Heart left ventricle (tissue), 16 donors: ENCODE results near the gene RAB11B. TPM values are rescaled to one million over a fixed set of nuclear protein-coding genes. Genes with fewer than 3 reads are reported as not detected.

Experiments used
- ATAC-seq, 4 donors: fragments of 200-7000 bp; cut with Tn5 transposase; one replicate each; pipeline ENCODE4 v1.9.1; 2020 to 2022; ENCODE audit warnings: moderate library complexity in 4 of 4, mild to moderate bottlenecking in 3 of 4, moderate number of reproducible peaks in 1 of 4
- DNase-seq, 5 donors: peaks; one replicate each; pipeline ENCODE4 v3.0.0-alpha.2; 2020
- H3K27ac ChIP-seq, 12 donors: fragments of 200-600 bp; sonication (generic) in 4 of 12; one replicate each; pipeline versions ENCODE4 v1.5.0 to v1.8.0; 2016 to 2022; ENCODE audit warnings: mild to moderate bottlenecking in 2 of 12
- H3K27me3 ChIP-seq, 9 donors: fragments of 200-600 bp; sonication (generic) in 2 of 9; one replicate each; pipeline versions ENCODE4 v1.5.1 to v1.8.0; 2016 to 2022; ENCODE audit warnings: mild to moderate bottlenecking in 3 of 9
- H3K36me3 ChIP-seq, 9 donors: fragments of 200-600 bp; sonication (generic) in 2 of 9; one replicate each; pipeline versions ENCODE4 v1.5.0 to v1.8.0; 2018 to 2022; ENCODE audit warnings: mild to moderate bottlenecking in 2 of 9
- H3K4me1 ChIP-seq, 12 donors: fragments of 200-600 bp; sonication (generic) in 4 of 12; one replicate each; pipeline versions ENCODE4 v1.5.0 to v1.8.0; 2016 to 2022; ENCODE audit warnings: mild to moderate bottlenecking in 3 of 12
- H3K4me3 ChIP-seq, 12 donors: fragments of 200-600 bp; sonication (generic) in 4 of 12; one replicate each; pipeline versions ENCODE4 v1.5.0 to v1.8.0; 2017 to 2022; ENCODE audit warnings: mild to moderate bottlenecking in 9 of 12, moderate library complexity in 4 of 12
- H3K9me3 ChIP-seq, 12 donors: fragments of 200-600 bp; sonication (generic) in 4 of 12; one replicate each; pipeline versions ENCODE4 v1.5.0 to v1.8.0; 2016 to 2022; ENCODE audit warnings: mild to moderate bottlenecking in 1 of 12
- CTCF ChIP-seq, 12 donors: fragments of 200-600 bp; sonication (generic) in 4 of 12; IDR thresholded peaks; one replicate each; pipeline versions ENCODE4 v1.5.0 to v1.8.0; 2018 to 2022; ENCODE audit warnings: antibody characterized with exemption in 12 of 12, mild to moderate bottlenecking in 5 of 12
- POLR2A ChIP-seq, 2 donors: fragments of 450-650 bp; IDR thresholded peaks; one replicate each; pipeline ENCODE4 v1.6.1; 2017; ENCODE audit warnings: antibody characterized with exemption in 2 of 2, mild to moderate bottlenecking in 2 of 2, moderate library complexity in 2 of 2
- WGBS, 4 donors: extraction: QIAGEN DNeasy Blood & Tissue Kit in 2 of 4; methylation state at CpG; one replicate each; pipeline versions ENCODE4 v1.1.5 to v1.1.7; 2013 to 2018; 5-methylcytosine and 5-hydroxymethylcytosine counted together
- intact Hi-C, 10 donors: fragments of 100-400 bp; cut with DNase I; formaldehyde crosslinking; loops; one replicate each; pipeline versions ENCODE4 v1.11.1 to v1.14.2; 2022
- polyA plus RNA-seq, 2 donors: library from polyadenylated mRNA; stranded (reverse); fragments of 200-250 nt; gene quantifications; one replicate each; pipeline ENCODE4 v1.2.3, GENCODE V29; 2013
- total RNA-seq, 9 donors: library from RNA; depleted of rRNA in 2 of 9; stranded (reverse); fragments of >200 nt in 2 of 9; fragmentation: NEBNext Ultra II Directional in 3 of 9; extraction: Animal tissue kit (Norgen Biotek cat#: 25700) in 3 of 9; gene quantifications; one replicate each; pipeline versions ENCODE4 v1.1.0 to v1.2.4, GENCODE V29; 2016 to 2023
- donor health status: ischemic (EF 13 %, LVEDD 7.1; RV severe dilation, severe dysfunction).
- donor health status: healthy with polysubstance abuse.
- donor health status: DM: no; HTN: yes; CAD: no.
- donor health status: DM: no; HTN: no; CAD: no.
- donor health status: ischemic (EF 25% LVEDD 6.9; RV normal size, moderate dysfunction).
- donor health status: ischemic (EF 25% LVEDD 5.7; RV mildly dilated, moderate dysfunction).
- donor health status: healthy.
- donor health status: DM: yes; HTN: yes; CAD: no.
- donor health status: ischemic (EF 35%, LVEDD 5.7; RV mildly dilated, moderate dysfunction).
- donor health status: nonischemic (EF 11% LVEDD 7.7; RV severe dilation, severe dysfunction).
- donor health status: DM: yes; HTN: yes; CAD: no.
- donor health status: PGD.
- donor health status: ischemic (EF 29% LVEDD 5.4; RV normal size, mild dysfunction).
- donor health status: nonischemic (EF 23%, LVEDD 6.1; RV moderate dilation, normal function).

The RAB11B gene
- total and polyA plus RNA-seq, 11 donors = 56.4 to 159 (median 140) TPM

GRCh38 chr19:8393871-8394250 lies 3.7 kb downstream of the RAB11B start:
- Histone ChIP-seq H3K36me3 (peaks cover 0 to 8% (median 0%) of the 10 kb centered on the region in 9 donors), H3K4me1 (peaks cover 14 to 83% (median 75%) of the 10 kb centered on the region in 12 donors), H3K27me3 (no peaks in the 10 kb centered on the region), H3K4me3 (no peak overlapping the region), H3K9me3 (no peaks in the 10 kb centered on the region), H3K27ac (peak overlapping the region; percentile 15 to 100 (median 100))
- ATAC-seq (no peak), DNase-seq (no peak)
- 57 to 79% (median 73%) methylated on average over 2 to 8 of the region's 8 CpGs for WGBS, 4 donors
- intact Hi-C loops = loop anchor here in 2 of 10 donors (2.0 kb wide), 2 partner anchors 31 to 39 kb away; no protein-coding TSS in a partner anchor
- no peak for TF ChIP-seq POLR2A (IDR thresholded peaks at IDR 0.05)
- no peak for TF ChIP-seq CTCF (IDR thresholded peaks at IDR 0.05)

- Histone ChIP-seq H3K9me3 (no peaks in the 10 kb centered on the region), H3K4me3 (no peak overlapping the region), H3K4me1 (peaks cover 14 to 79% (median 71%) of the 10 kb centered on the region in 12 donors), H3K36me3 (peaks cover 0 to 23% (median 11%) of the 10 kb centered on the region in 9 donors), H3K27ac (peak overlapping the region in 7 of 12 donors; percentile 15 to 100 (median 100)), H3K27me3 (no peaks in the 10 kb centered on the region)
- ATAC-seq (no peak), DNase-seq (no peak)
- TF ChIP-seq POLR2A (IDR thresholded peaks at IDR 0.05) (no peak), CTCF (IDR thresholded peaks at IDR 0.05) (no peak)
- intact Hi-C loops = loop anchor here in 9 of 10 donors (1.0 to 5.0 kb wide), 4 partner anchors 33 to 43 kb away; partner anchors contain the start of gene ANGPTL4 (in 1 of the 9)
- 89 to 96% (median 93%) methylated on average over 11 to 14 of the region's 14 CpGs for WGBS, 4 donors
These were observed 5.5 kb downstream of the RAB11B start for GRCh38 chr19:8395621-8396082.

GRCh38 chr19:8396185-8396562 lies 6.0 kb downstream of the RAB11B start:
- WGBS, 4 donors = 92 to 97% (median 95%) methylated on average over 7 of the region's 7 CpGs

More at GRCh38 chr19:8396185-8396562, 6.0 kb downstream of the RAB11B start:
- intact Hi-C loops = loop anchor here in 8 of 10 donors (1.0 to 5.0 kb wide), 4 partner anchors 34 to 44 kb away; partner anchors contain the start of gene ANGPTL4 (in 1 of the 8)
- peaks cover 0 to 25% (median 14%) of the 10 kb centered on the region in 9 donors for H3K36me3 ChIP-seq
- DNase-seq (no peak), ATAC-seq (no peak)
- H3K9me3 ChIP-seq = no peaks in the 10 kb centered on the region
- no peak for TF ChIP-seq POLR2A (IDR thresholded peaks at IDR 0.05)
- no peak for TF ChIP-seq CTCF (IDR thresholded peaks at IDR 0.05)
- H3K4me3 ChIP-seq = no peak overlapping the region
- H3K27me3 ChIP-seq = no peaks in the 10 kb centered on the region
- peaks cover 14 to 74% (median 67%) of the 10 kb centered on the region in 12 donors for H3K4me1 ChIP-seq
- H3K27ac ChIP-seq = peak overlapping the region in 6 of 12 donors; percentile 19 to 100 (median 59)
